ENCODE data around the gene SP3. TPM values are rescaled to one million over a fixed set of nuclear protein-coding genes. Genes with fewer than 3 reads are reported as not detected.

SP3 gene
- total and polyA plus RNA-seq, 2 of the 8 experiments (the other 6 are each of a cell fraction or from before 2014, with no cell fraction given), result 31.0 to 92.1 TPM

- no peak overlapping the region for H2BK15ac ChIP-seq (ENCODE audit: low read length)
- no peak overlapping the region for H4K8ac ChIP-seq (ENCODE audit: extremely low read depth, insufficient read depth, low read length)
- H3K56ac ChIP-seq (replicated peaks; ENCODE audit: insufficient read length, low read depth, low read length), result no peak overlapping the region
- no peaks in the 10 kb centered on the region for H3K36me3 ChIP-seq (ENCODE audit: control insufficient read depth in 2 of 4, insufficient read depth in 4 of 4, low read length in 3 of 4)
- H2BK20ac ChIP-seq (ENCODE audit: low read length), result no peak overlapping the region
- ChIA-PET POLR2A (ENCODE audit: partially characterized antibody) (no interaction called here), CTCF (ENCODE audit: partially characterized antibody) (interaction anchor here (0.8 to 1.7 kb wide), 4 partner anchors 8 to 121 kb away, joined by 3 to 9 read pairs (median 3); no protein-coding TSS in a partner anchor)
- no peak overlapping the region for H4K91ac ChIP-seq (replicated peaks; ENCODE audit: insufficient read length, low read length)
- H4K5ac ChIP-seq (ENCODE audit: insufficient read length, low read depth, low read length), result no peak overlapping the region
- no peak overlapping the region for H2BK12ac ChIP-seq (ENCODE audit: low read depth, low read length)
- no peak overlapping the region for H2AK5ac ChIP-seq (ENCODE audit: low read depth, low read length)
- no peaks in the 10 kb centered on the region for H4K20me1 ChIP-seq (replicated peaks in 1 of 2; ENCODE audit: control insufficient read depth in 1 of 2, insufficient read depth in 2 of 2, low read length in 2 of 2)
- H3K23me2 ChIP-seq (ENCODE audit: low read depth, low read length), result no peaks in the 10 kb centered on the region
- no peak overlapping the region for H2BK120ac ChIP-seq (replicated peaks; ENCODE audit: low read depth, low read length)
- no peak overlapping the region for H3K23ac ChIP-seq (ENCODE audit: insufficient read length)
- no peak overlapping the region for H3K27ac ChIP-seq (ENCODE audit: low read depth, low read length)
- H2AFZ ChIP-seq (ENCODE audit: low read length), result no peak overlapping the region
- H3K27me3 ChIP-seq (replicated peaks in 1 of 4; ENCODE audit: control insufficient read depth in 3 of 4, extremely low read depth in 1 of 4, insufficient read depth in 3 of 4, low read length in 3 of 4), result no peaks in the 10 kb centered on the region
- no peak overlapping the region for H3K4ac ChIP-seq (replicated peaks; ENCODE audit: insufficient read length, low read depth, low read length)
- no peaks in the 10 kb centered on the region for H3K79me1 ChIP-seq (ENCODE audit: low read depth, low read length)
- H3K4me3 ChIP-seq (ENCODE audit: extremely low read depth in 1 of 4, insufficient read depth in 2 of 4, low read depth in 3 of 4, low read length in 4 of 4), result no peak overlapping the region
- no peak overlapping the region for H3K14ac ChIP-seq (ENCODE audit: insufficient read length)
- DNase-seq (ENCODE audit: low read depth in 1 of 2, low spot score in 2 of 2) (no peak), FAIRE-seq (no peak)
- H2BK5ac ChIP-seq (ENCODE audit: low read depth, low read length), result no peak overlapping the region
- H3K9ac ChIP-seq (replicated peaks in 1 of 4; ENCODE audit: extremely low read depth in 1 of 4, low read depth in 3 of 4, low read length in 3 of 4), result no peak overlapping the region
- H3K4me2 ChIP-seq (ENCODE audit: insufficient read depth in 1 of 2, low read depth in 2 of 2, low read length in 2 of 2), result no peak overlapping the region
- H3K9me3 ChIP-seq (ENCODE audit: insufficient read depth in 2 of 2, low read depth in 1 of 2, low read length in 1 of 2), result peaks cover 0 to 5% of the 10 kb centered on the region in 2 experiments; a peak in 2 of 4 replicates
- 0 out of 7 replicates have a peak, but pooled peaks cover 0 to 2% (median 0%) of the 10 kb centered on the region in 4 experiments for H3K4me1 ChIP-seq (replicated peaks in 1 of 4; ENCODE audit: control insufficient read depth in 3 of 4, insufficient read depth in 4 of 4, low read length in 3 of 4)
- no peaks in the 10 kb centered on the region for H3K79me2 ChIP-seq (ENCODE audit: control insufficient read depth in 1 of 2, insufficient read depth in 2 of 2, low read length in 2 of 2)
- WGBS, 2 experiments (ENCODE audit: extremely low coverage in 1 of 2, insufficient coverage in 1 of 2, insufficient read length in 1 of 2, insufficient replicate concordance in 2 of 2, low coverage in 1 of 2, low lambda C conversion rate in 2 of 2, missing lambda C conversion rate in 1 of 2), result 91% methylated on average over 3 of the region's 3 CpGs; no CpG with 5 or more reads in 1 of the 2 experiments
- no peak overlapping the region for H3K18ac ChIP-seq (ENCODE audit: extremely low read depth, low read length)
- TF ChIP-seq TCF12 (IDR thresholded peaks at IDR 0.05; ENCODE audit: low read depth, low read length) (no peak), SP1 (IDR thresholded peaks at IDR 0.05; ENCODE audit: low read depth, low read length) (no peak)
Observed at GRCh38 chr2:173881886-173882285, 83.3 kb downstream of the SP3 start.

All from H1 (cell line).